SJSA1 (cell line): ENCODE measurements around the gene GAD2. TPM values are rescaled to one million over a fixed set of nuclear protein-coding genes. Genes with fewer than 3 reads are reported as not detected.
"Not testable (repeated sequence)": the region's sequence is repeated elsewhere in the genome, so short reads cannot be mapped to it uniquely, and the experiment has no call there.

Source experiments
- DNase-seq, 2 experiments: peaks; one replicate each; pipeline ENCODE4 v3.0.0-alpha.2; 2015 to 2020; ENCODE audit warnings: low spot score in 2 of 2, low read depth in 1 of 2
- H3K27ac ChIP-seq: fragments of 250-450 bp; sonication (Bioruptor Pico); 2 replicates; pipeline ENCODE4 v1.5.1; 2020; ENCODE audit warnings: mild to moderate bottlenecking, moderate library complexity
- H3K27me3 ChIP-seq: fragments of 250-450 bp; sonication (Bioruptor Pico); replicated peaks from 2 replicates; pipeline ENCODE4 v1.5.1; 2020; ENCODE audit warnings: mild to moderate bottlenecking, moderate library complexity
- H3K36me3 ChIP-seq: fragments of 250-450 bp; sonication (Bioruptor Pico); 2 replicates; pipeline ENCODE4 v1.5.1; 2020; ENCODE audit warnings: mild to moderate bottlenecking
- H3K4me1 ChIP-seq: fragments of 250-450 bp; sonication (Bioruptor Pico); replicated peaks from 2 replicates; pipeline ENCODE4 v1.6.1; 2021; ENCODE audit warnings: mild to moderate bottlenecking
- H3K4me3 ChIP-seq: fragments of 250-450 bp; sonication (Bioruptor Pico); 2 replicates; pipeline ENCODE4 v1.5.1; 2020; ENCODE audit warnings: mild to moderate bottlenecking
- H3K9me3 ChIP-seq: fragments of 250-450 bp; sonication (Bioruptor Pico); replicated peaks from 2 replicates; pipeline ENCODE4 v1.5.1; 2020; ENCODE audit warnings: mild to moderate bottlenecking
- total RNA-seq: library from RNA; depleted of rRNA; stranded (reverse); fragments of >200 nt; shearing (Covaris generic); gene quantifications from 2 replicates; pipeline ENCODE4 v1.2.3, GENCODE V29; 2014; rRNA removed

Gene GAD2
- total RNA-seq, 1 experiment from 2014 or later: not detected

DNA sequence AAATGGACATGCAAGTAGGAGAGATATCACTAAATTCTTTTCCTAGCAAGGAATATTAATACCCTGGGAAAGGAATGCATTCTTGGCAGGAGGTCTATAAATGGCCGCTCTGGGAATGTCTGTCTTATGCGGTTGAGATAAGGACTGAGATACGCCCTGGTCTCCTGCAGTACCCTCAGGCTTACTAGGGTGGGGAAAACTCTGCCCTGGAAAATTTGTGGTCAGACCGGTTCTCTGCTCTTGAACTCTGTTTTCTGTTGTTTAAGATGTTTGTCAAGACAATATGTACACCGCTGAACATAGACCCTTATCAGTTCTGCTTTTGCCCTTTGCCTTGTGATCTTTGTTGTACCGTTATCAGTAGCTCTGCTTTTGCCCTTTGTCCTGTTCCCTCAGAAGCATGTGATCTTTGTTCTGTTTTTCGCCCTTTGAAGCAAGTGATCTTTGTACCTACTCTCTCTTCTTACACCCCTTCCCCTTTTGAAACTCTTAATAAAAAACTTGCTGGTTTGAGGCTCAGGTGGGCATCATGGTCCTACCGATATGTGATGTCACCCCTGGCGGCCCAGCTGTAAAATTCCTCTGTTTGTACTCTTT lies 132.3 kb downstream of the GAD2 start:
- not testable (repeated sequence) for H3K4me1 ChIP-seq, H3K27ac ChIP-seq, H3K9me3 ChIP-seq, H3K4me3 ChIP-seq, H3K36me3 ChIP-seq, DNase-seq, H3K27me3 ChIP-seq

Other genes with a start within 250 kb of the GAD2 start
- gene APBB1IP, start 221.6 kb downstream of the GAD2 start, total RNA-seq: not detected in 2 replicates